Thoracic aorta (tissue), 2 donors: ENCODE data around the gene DSG3. TPM values are rescaled to one million over a fixed set of nuclear protein-coding genes. Genes with fewer than 3 reads are reported as not detected.

Source experiments
- ATAC-seq: fragments of 150-250 bp; one replicate; pipeline ENCODE4 v1.8.0; 2017; ENCODE audit warnings: low read depth; ENCODE audit not compliant: insufficient number of reproducible peaks, low FRiP score
- DNase-seq: peaks from one replicate; pipeline ENCODE4 v3.0.0-alpha.2; 2020; ENCODE audit warnings: low spot score
- H3K27ac ChIP-seq, 2 donors: fragments of 200-600 bp; sonication (generic); 1 replicate in 1 of 2; 2 replicates in 1 of 2; pipeline ENCODE4 v1.5.1; 2016; ENCODE audit warnings: mild to moderate bottlenecking in 2 of 2, moderate library complexity in 2 of 2
- H3K27me3 ChIP-seq: fragments of 200-600 bp; sonication (generic); replicated peaks from 2 replicates; pipeline ENCODE4 v1.6.0; 2016; ENCODE audit warnings: mild to moderate bottlenecking; ENCODE audit not compliant: insufficient read depth
- H3K36me3 ChIP-seq: fragments of 200-600 bp; sonication (generic); one replicate; pipeline ENCODE4 v1.5.1; 2016
- H3K4me1 ChIP-seq, 2 donors: fragments of 200-600 bp; sonication (generic); 1 replicate in 1 of 2; 2 replicates in 1 of 2; pipeline versions ENCODE4 v1.5.1 to v1.6.0; 2016; ENCODE audit warnings: low read depth in 2 of 2, mild to moderate bottlenecking in 1 of 2; ENCODE audit not compliant: control insufficient read depth in 1 of 2
- H3K4me3 ChIP-seq: fragments of 200-600 bp; sonication (generic); 2 replicates; pipeline ENCODE4 v1.5.1; 2016; ENCODE audit warnings: mild to moderate bottlenecking
- H3K9me3 ChIP-seq: fragments of 200-600 bp; sonication (generic); 2 replicates; pipeline ENCODE4 v1.5.1; 2016
- total RNA-seq, 2 donors: library from RNA; depleted of rRNA; stranded (reverse); fragments of >200 nt; gene quantifications; one replicate each; pipeline versions ENCODE4 v1.1.0 to v1.2.3, GENCODE V29; 2016
- TF ChIP-seq, protein P1 (sequence below): fragments of 200-600 bp; sonication (generic); IDR thresholded peaks from one replicate; pipeline ENCODE4 v1.5.1; 2019; ENCODE audit warnings: antibody characterized with exemption

The DSG3 gene
- total RNA-seq, 2 donors from 2014 or later: 0.27 TPM; not detected in 1

- DNase-seq (no peak), ATAC-seq (no peak)
- H3K36me3 ChIP-seq: no peaks in the 10 kb centered on the region
- no peaks in the 10 kb centered on the region for H3K27me3 ChIP-seq
- no peak overlapping the region for H3K4me3 ChIP-seq
- H3K27ac ChIP-seq: no peak overlapping the region
- H3K9me3 ChIP-seq: no peaks in the 10 kb centered on the region
- H3K4me1 ChIP-seq: no peaks in the 10 kb centered on the region
- TF ChIP-seq, protein P1, sequence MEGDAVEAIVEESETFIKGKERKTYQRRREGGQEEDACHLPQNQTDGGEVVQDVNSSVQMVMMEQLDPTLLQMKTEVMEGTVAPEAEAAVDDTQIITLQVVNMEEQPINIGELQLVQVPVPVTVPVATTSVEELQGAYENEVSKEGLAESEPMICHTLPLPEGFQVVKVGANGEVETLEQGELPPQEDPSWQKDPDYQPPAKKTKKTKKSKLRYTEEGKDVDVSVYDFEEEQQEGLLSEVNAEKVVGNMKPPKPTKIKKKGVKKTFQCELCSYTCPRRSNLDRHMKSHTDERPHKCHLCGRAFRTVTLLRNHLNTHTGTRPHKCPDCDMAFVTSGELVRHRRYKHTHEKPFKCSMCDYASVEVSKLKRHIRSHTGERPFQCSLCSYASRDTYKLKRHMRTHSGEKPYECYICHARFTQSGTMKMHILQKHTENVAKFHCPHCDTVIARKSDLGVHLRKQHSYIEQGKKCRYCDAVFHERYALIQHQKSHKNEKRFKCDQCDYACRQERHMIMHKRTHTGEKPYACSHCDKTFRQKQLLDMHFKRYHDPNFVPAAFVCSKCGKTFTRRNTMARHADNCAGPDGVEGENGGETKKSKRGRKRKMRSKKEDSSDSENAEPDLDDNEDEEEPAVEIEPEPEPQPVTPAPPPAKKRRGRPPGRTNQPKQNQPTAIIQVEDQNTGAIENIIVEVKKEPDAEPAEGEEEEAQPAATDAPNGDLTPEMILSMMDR: no peak
Observed at GRCh38 chr18:31487246-31488015, 39.9 kb downstream of the DSG3 start.

- H3K27me3 ChIP-seq: no peaks in the 10 kb centered on the region
- H3K27ac ChIP-seq: no peak overlapping the region
- TF ChIP-seq, protein P1: no peak
- DNase-seq (no peak), ATAC-seq (no peak)
- no peaks in the 10 kb centered on the region for H3K36me3 ChIP-seq
- H3K4me3 ChIP-seq: no peak overlapping the region
- H3K9me3 ChIP-seq: no peaks in the 10 kb centered on the region
- no peaks in the 10 kb centered on the region for H3K4me1 ChIP-seq
Observed at GRCh38 chr18:31489311-31489710, 41.8 kb downstream of the DSG3 start.

GRCh38 chr18:31490387-31490786, 42.8 kb downstream of the DSG3 start:
- no peaks in the 10 kb centered on the region for H3K9me3 ChIP-seq
- no peak overlapping the region for H3K27ac ChIP-seq
- no peaks in the 10 kb centered on the region for H3K36me3 ChIP-seq
- no peaks in the 10 kb centered on the region for H3K27me3 ChIP-seq
- DNase-seq (no peak), ATAC-seq (no peak)
- TF ChIP-seq, protein P1: no peak
- H3K4me1 ChIP-seq: no peaks in the 10 kb centered on the region
- no peak overlapping the region for H3K4me3 ChIP-seq

- H3K36me3 ChIP-seq: no peaks in the 10 kb centered on the region
- H3K4me3 ChIP-seq: no peak overlapping the region
- no peaks in the 10 kb centered on the region for H3K27me3 ChIP-seq
- TF ChIP-seq, protein P1: no peak
- no peaks in the 10 kb centered on the region for H3K4me1 ChIP-seq
- DNase-seq (no peak), ATAC-seq (no peak)
- H3K9me3 ChIP-seq: no peaks in the 10 kb centered on the region
- H3K27ac ChIP-seq: no peak overlapping the region
Observed at GRCh38 chr18:31490833-31491232, 43.3 kb downstream of the DSG3 start.

- TF ChIP-seq, protein P1: no peak
- no peak for DNase-seq
- Histone ChIP-seq H3K4me1 (no peaks in the 10 kb centered on the region), H3K9me3 (no peaks in the 10 kb centered on the region), H3K27me3 (no peaks in the 10 kb centered on the region), H3K27ac (no peak overlapping the region), H3K36me3 (no peaks in the 10 kb centered on the region), H3K4me3 (no peak overlapping the region)
- ATAC-seq: no peak
Observed at GRCh38 chr18:31491586-31491985, 44.0 kb downstream of the DSG3 start.
